HepG2 (cell line): ENCODE data around the gene EIF4E1B. TPM values are rescaled to one million over a fixed set of nuclear protein-coding genes. Genes with fewer than 3 reads are reported as not detected.
A peak's percentile ranks its signal among the peaks of the same experiment; 100 is the strongest.

Source experiments
- BRD4 ChIP-seq: sonication (generic); formaldehyde crosslinking; IDR thresholded peaks from 2 replicates; pipeline ENCODE4 v1.4.0; 2020; ENCODE audit warnings: missing genetic modification reagents
- PCBP2 ChIP-seq: fragments of 200-400 bp; formaldehyde crosslinking; optimal IDR thresholded peaks from 2 replicates; pipeline ENCODE3; 2018; ENCODE audit warnings: low read length, low read depth; ENCODE audit not compliant: poor library complexity, severe bottlenecking
- SNRNP70 ChIP-seq: fragments of 200-400 bp; formaldehyde crosslinking; IDR thresholded peaks from 2 replicates; pipeline ENCODE4 v1.6.1; 2017; ENCODE audit warnings: mild to moderate bottlenecking, low read depth, low read length, moderate library complexity
- SYNCRIP ChIP-seq: fragments of 200-400 bp; formaldehyde crosslinking; IDR thresholded peaks from 2 replicates; pipeline ENCODE4 v1.6.1; 2018; ENCODE audit warnings: mild to moderate bottlenecking, low read depth, low read length; ENCODE audit not compliant: insufficient read depth
- ZFP90 ChIP-seq: sonication (generic); formaldehyde crosslinking; IDR thresholded peaks from 2 replicates; pipeline ENCODE4 v1.8.0; 2022; ENCODE audit warnings: missing genetic modification reagents, mild to moderate bottlenecking, inconsistent platforms, borderline replicate concordance
- ZNF274 ChIP-seq: sonication (generic); formaldehyde crosslinking; IDR thresholded peaks from 2 replicates; pipeline ENCODE4 v1.5.1; 2020; ENCODE audit warnings: mild to moderate bottlenecking, missing genetic modification reagents
- ZNF615 ChIP-seq: sonication (generic); formaldehyde crosslinking; IDR thresholded peaks from 2 replicates; pipeline ENCODE4 v1.5.0; 2020; ENCODE audit warnings: mild to moderate bottlenecking, missing genetic modification reagents, borderline replicate concordance
- ZNF792 ChIP-seq: IDR thresholded peaks from 2 replicates; pipeline ENCODE4 v1.6.1; 2016
- ZNF879 ChIP-seq: sonication (generic); formaldehyde crosslinking; IDR thresholded peaks from 2 replicates; pipeline ENCODE4 v1.8.1; 2023; ENCODE audit warnings: missing genetic modification reagents
- ZNF883 ChIP-seq: sonication (generic); formaldehyde crosslinking; IDR thresholded peaks from 2 replicates; pipeline ENCODE4 v1.5.1; 2020; ENCODE audit warnings: mild to moderate bottlenecking, missing genetic modification reagents; ENCODE audit errors: not compliant biosample characterization
- polyA plus RNA-seq, 8 experiments: library from polyadenylated mRNA; depleted of rRNA in 3 of 8; stranded (reverse) in 7 of 8; unstranded in 1 of 8; fragments of >200 nt; fragmentation: Illumina TruSeq in 4 of 8; extraction: Trizol in 4 of 8; gene quantifications; 2 replicates each; pipeline versions ENCODE4 v1.2.1 to v1.2.3, GENCODE V29; 2011 to 2016; ENCODE audit warnings: low read depth in 4 of 8, missing spikeins in 1 of 8, mixed read lengths in 1 of 8; ENCODE audit not compliant: insufficient read depth in 1 of 8
- total RNA-seq, 5 experiments: library from RNA; depleted of rRNA; stranded (reverse); fragments of >200 nt; fragmentation: Illumina TruSeq; extraction: Trizol; gene quantifications; 2 replicates each; pipeline ENCODE4 v1.2.3, GENCODE V29; 2016; ENCODE audit warnings: low read depth in 1 of 5
- TF ChIP-seq, protein P1 (sequence below): IDR thresholded peaks from 2 replicates; pipeline ENCODE4 v1.6.1; 2012; ENCODE audit warnings: low read depth, low read length, improper control_type of control experiment
- TF ChIP-seq, protein P2 (sequence below): sonication (generic); formaldehyde crosslinking; IDR thresholded peaks from 2 replicates; pipeline ENCODE4 v1.5.0; 2020; ENCODE audit warnings: mild to moderate bottlenecking, missing genetic modification reagents
- TF ChIP-seq, protein P3 (sequence below): fragments of 450-650 bp; IDR thresholded peaks from 2 replicates; pipeline ENCODE4 v1.6.1; 2017
- TF ChIP-seq, protein P4 (sequence below): sonication (generic); formaldehyde crosslinking; IDR thresholded peaks from 2 replicates; pipeline ENCODE4 v1.4.0; 2020; ENCODE audit warnings: missing genetic modification reagents
- TF ChIP-seq, protein P5 (sequence below): sonication (generic); formaldehyde crosslinking; IDR thresholded peaks from 2 replicates; pipeline ENCODE4 v1.4.0; 2020; ENCODE audit warnings: missing genetic modification reagents, borderline replicate concordance
- TF ChIP-seq, protein P6 (sequence below): sonication (generic); formaldehyde crosslinking; IDR thresholded peaks from 2 replicates; pipeline ENCODE4 v1.5.0; 2020; ENCODE audit warnings: missing genetic modification reagents, mild to moderate bottlenecking, borderline replicate concordance

Gene EIF4E1B
- total and polyA plus RNA-seq, 2 of the 13 experiments (the other 11 are each of a cell fraction or from before 2014, with no cell fraction given): not detected

DNA sequence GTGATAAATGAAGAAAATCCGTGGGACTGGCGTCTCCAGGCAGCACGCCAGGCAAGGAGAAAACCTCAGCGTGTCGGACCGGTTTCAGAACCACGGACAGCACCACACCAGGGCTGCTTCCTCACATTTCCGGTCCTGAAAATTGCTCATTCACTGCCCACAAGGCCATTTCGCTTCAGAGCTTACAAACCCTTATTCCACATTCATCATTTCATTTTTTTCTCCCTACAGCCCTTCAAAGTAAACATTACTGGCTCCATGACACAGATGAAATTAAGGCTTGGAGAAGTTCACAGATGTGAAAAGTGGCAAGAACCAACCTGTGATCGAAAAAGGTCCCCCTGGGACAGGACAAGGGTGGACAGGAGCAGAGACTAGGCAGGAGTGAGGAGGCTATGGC is 19.0 kb upstream of the EIF4E1B start (continued):
- TF ChIP-seq, protein P1, sequence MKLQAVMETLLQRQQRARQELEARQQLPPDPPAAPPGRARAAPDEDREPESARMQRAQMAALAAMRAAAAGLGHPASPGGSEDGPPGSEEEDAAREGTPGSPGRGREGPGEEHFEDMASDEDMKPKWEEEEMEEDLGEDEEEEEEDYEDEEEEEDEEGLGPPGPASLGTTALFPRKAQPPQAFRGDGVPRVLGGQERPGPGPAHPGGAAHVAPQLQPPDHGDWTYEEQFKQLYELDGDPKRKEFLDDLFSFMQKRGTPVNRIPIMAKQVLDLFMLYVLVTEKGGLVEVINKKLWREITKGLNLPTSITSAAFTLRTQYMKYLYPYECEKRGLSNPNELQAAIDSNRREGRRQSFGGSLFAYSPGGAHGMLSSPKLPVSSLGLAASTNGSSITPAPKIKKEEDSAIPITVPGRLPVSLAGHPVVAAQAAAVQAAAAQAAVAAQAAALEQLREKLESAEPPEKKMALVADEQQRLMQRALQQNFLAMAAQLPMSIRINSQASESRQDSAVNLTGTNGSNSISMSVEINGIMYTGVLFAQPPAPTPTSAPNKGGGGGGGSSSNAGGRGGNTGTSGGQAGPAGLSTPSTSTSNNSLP: no peak
- TF ChIP-seq ZNF615 (CRISPR knock-in tag) (no peak), PCBP2 (no peak), ZNF792 (peak; percentile 80; the same call in 1 of the 2 replicates), ZNF274 (CRISPR knock-in tag) (no peak), BRD4 (CRISPR knock-in tag) (no peak), ZNF879 (no peak), SNRNP70 (no peak), SYNCRIP (no peak), ZFP90 (CRISPR knock-in tag) (no peak), ZNF883 (CRISPR knock-in tag) (no peak)
- TF ChIP-seq, protein P2, sequence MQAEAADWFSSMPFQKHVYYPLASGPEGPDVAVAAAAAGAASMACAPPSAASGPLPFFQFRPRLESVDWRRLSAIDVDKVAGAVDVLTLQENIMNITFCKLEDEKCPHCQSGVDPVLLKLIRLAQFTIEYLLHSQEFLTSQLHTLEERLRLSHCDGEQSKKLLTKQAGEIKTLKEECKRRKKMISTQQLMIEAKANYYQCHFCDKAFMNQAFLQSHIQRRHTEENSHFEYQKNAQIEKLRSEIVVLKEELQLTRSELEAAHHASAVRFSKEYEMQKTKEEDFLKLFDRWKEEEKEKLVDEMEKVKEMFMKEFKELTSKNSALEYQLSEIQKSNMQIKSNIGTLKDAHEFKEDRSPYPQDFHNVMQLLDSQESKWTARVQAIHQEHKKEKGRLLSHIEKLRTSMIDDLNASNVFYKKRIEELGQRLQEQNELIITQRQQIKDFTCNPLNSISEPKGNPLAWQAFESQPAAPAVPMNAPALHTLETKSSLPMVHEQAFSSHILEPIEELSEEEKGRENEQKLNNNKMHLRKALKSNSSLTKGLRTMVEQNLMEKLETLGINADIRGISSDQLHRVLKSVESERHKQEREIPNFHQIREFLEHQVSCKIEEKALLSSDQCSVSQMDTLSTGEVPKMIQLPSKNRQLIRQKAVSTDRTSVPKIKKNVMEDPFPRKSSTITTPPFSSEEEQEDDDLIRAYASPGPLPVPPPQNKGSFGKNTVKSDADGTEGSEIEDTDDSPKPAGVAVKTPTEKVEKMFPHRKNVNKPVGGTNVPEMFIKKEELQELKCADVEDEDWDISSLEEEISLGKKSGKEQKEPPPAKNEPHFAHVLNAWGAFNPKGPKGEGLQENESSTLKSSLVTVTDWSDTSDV (CRISPR knock-in tag): no peak
- TF ChIP-seq, protein P3, sequence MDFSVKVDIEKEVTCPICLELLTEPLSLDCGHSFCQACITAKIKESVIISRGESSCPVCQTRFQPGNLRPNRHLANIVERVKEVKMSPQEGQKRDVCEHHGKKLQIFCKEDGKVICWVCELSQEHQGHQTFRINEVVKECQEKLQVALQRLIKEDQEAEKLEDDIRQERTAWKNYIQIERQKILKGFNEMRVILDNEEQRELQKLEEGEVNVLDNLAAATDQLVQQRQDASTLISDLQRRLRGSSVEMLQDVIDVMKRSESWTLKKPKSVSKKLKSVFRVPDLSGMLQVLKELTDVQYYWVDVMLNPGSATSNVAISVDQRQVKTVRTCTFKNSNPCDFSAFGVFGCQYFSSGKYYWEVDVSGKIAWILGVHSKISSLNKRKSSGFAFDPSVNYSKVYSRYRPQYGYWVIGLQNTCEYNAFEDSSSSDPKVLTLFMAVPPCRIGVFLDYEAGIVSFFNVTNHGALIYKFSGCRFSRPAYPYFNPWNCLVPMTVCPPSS: no peak
- TF ChIP-seq, protein P4, sequence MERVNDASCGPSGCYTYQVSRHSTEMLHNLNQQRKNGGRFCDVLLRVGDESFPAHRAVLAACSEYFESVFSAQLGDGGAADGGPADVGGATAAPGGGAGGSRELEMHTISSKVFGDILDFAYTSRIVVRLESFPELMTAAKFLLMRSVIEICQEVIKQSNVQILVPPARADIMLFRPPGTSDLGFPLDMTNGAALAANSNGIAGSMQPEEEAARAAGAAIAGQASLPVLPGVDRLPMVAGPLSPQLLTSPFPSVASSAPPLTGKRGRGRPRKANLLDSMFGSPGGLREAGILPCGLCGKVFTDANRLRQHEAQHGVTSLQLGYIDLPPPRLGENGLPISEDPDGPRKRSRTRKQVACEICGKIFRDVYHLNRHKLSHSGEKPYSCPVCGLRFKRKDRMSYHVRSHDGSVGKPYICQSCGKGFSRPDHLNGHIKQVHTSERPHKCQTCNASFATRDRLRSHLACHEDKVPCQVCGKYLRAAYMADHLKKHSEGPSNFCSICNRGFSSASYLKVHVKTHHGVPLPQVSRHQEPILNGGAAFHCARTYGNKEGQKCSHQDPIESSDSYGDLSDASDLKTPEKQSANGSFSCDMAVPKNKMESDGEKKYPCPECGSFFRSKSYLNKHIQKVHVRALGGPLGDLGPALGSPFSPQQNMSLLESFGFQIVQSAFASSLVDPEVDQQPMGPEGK: 0 out of 2 replicates have a peak, but pooled peaks have one; percentile 11
- TF ChIP-seq, protein P5, sequence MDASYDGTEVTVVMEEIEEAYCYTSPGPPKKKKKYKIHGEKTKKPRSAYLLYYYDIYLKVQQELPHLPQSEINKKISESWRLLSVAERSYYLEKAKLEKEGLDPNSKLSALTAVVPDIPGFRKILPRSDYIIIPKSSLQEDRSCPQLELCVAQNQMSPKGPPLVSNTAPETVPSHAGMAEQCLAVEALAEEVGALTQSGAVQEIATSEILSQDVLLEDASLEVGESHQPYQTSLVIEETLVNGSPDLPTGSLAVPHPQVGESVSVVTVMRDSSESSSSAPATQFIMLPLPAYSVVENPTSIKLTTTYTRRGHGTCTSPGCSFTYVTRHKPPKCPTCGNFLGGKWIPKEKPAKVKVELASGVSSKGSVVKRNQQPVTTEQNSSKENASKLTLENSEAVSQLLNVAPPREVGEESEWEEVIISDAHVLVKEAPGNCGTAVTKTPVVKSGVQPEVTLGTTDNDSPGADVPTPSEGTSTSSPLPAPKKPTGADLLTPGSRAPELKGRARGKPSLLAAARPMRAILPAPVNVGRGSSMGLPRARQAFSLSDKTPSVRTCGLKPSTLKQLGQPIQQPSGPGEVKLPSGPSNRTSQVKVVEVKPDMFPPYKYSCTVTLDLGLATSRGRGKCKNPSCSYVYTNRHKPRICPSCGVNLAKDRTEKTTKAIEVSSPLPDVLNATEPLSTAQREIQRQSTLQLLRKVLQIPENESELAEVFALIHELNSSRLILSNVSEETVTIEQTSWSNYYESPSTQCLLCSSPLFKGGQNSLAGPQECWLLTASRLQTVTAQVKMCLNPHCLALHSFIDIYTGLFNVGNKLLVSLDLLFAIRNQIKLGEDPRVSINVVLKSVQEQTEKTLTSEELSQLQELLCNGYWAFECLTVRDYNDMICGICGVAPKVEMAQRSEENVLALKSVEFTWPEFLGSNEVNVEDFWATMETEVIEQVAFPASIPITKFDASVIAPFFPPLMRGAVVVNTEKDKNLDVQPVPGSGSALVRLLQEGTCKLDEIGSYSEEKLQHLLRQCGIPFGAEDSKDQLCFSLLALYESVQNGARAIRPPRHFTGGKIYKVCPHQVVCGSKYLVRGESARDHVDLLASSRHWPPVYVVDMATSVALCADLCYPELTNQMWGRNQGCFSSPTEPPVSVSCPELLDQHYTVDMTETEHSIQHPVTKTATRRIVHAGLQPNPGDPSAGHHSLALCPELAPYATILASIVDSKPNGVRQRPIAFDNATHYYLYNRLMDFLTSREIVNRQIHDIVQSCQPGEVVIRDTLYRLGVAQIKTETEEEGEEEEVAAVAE (CRISPR knock-in tag): peak; percentile 85
- TF ChIP-seq, protein P6, sequence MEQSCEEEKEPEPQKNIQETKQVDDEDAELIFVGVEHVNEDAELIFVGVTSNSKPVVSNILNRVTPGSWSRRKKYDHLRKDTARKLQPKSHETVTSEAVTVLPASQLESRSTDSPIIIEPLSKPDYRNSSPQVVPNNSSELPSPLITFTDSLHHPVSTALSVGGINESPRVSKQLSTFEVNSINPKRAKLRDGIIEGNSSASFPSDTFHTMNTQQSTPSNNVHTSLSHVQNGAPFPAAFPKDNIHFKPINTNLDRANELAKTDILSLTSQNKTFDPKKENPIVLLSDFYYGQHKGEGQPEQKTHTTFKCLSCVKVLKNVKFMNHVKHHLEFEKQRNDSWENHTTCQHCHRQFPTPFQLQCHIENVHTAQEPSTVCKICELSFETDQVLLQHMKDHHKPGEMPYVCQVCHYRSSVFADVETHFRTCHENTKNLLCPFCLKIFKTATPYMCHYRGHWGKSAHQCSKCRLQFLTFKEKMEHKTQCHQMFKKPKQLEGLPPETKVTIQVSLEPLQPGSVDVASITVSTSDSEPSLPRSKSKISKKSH (CRISPR knock-in tag): no peak
